H9 (cell line): ENCODE data around the gene TEX48. TPM values are rescaled to one million over a fixed set of nuclear protein-coding genes. Genes with fewer than 3 reads are reported as not detected.

Experiments
- DNase-seq: peaks from one replicate; pipeline ENCODE4 v3.0.0-alpha.2; 2017
- H2AFZ ChIP-seq: one replicate; pipeline ENCODE4 v1.6.1; 2013; ENCODE audit warnings: mild to moderate bottlenecking, low read length, control low read depth, moderate library complexity
- H2AK5ac ChIP-seq: 2 replicates; pipeline ENCODE4 v1.6.1; 2013; ENCODE audit warnings: low read length, control low read depth, mixed read lengths; ENCODE audit not compliant: insufficient read length
- H2BK120ac ChIP-seq: one replicate; pipeline ENCODE4 v1.6.1; 2013; ENCODE audit warnings: low read depth, mild to moderate bottlenecking, low read length, control low read depth, inconsistent platforms; ENCODE audit not compliant: poor library complexity, severe bottlenecking
- H2BK12ac ChIP-seq: 2 replicates; pipeline ENCODE4 v1.6.1; 2013; ENCODE audit warnings: low read length, control low read depth, mixed read lengths, low read depth; ENCODE audit not compliant: insufficient read length
- H2BK15ac ChIP-seq: 2 replicates; pipeline ENCODE4 v1.6.1; 2013; ENCODE audit warnings: low read depth, low read length, control low read depth
- H2BK20ac ChIP-seq: one replicate; pipeline ENCODE4 v1.6.1; 2013; ENCODE audit warnings: low read depth, mild to moderate bottlenecking, low read length, control low read depth, inconsistent platforms; ENCODE audit not compliant: poor library complexity, severe bottlenecking
- H2BK5ac ChIP-seq: 2 replicates; pipeline ENCODE4 v1.6.1; 2013; ENCODE audit warnings: low read length, control low read depth, mixed read lengths; ENCODE audit not compliant: insufficient read length
- H3K14ac ChIP-seq: 2 replicates; pipeline ENCODE4 v1.6.1; 2013; ENCODE audit warnings: low read length, control low read depth; ENCODE audit not compliant: insufficient read depth
- H3K18ac ChIP-seq: 2 replicates; pipeline ENCODE4 v1.6.1; 2013; ENCODE audit warnings: low read depth, mild to moderate bottlenecking, mixed read lengths, low read length, control low read depth; ENCODE audit not compliant: insufficient read length
- H3K23ac ChIP-seq: 2 replicates; pipeline ENCODE4 v1.6.1; 2013; ENCODE audit warnings: low read length, control low read depth, mixed read lengths, low read depth; ENCODE audit not compliant: insufficient read length
- H3K23me2 ChIP-seq: 2 replicates; pipeline ENCODE4 v1.6.1; 2013; ENCODE audit warnings: low read depth, mild to moderate bottlenecking, mixed read lengths, low read length, control low read depth; ENCODE audit not compliant: insufficient read length, poor library complexity, severe bottlenecking
- H3K27ac ChIP-seq: 2 replicates; pipeline ENCODE4 v1.5.1; 2013; ENCODE audit warnings: low read length, control low read depth, mixed read lengths, low read depth; ENCODE audit not compliant: insufficient read length
- H3K27me3 ChIP-seq: 2 replicates; pipeline ENCODE4 v1.6.1; 2013; ENCODE audit warnings: low read length, control low read depth, inconsistent platforms; ENCODE audit not compliant: insufficient read depth
- H3K4ac ChIP-seq: 2 replicates; pipeline ENCODE4 v1.6.1; 2013; ENCODE audit warnings: low read depth, mild to moderate bottlenecking, control low read depth, inconsistent platforms, low read length, moderate library complexity
- H3K4me1 ChIP-seq: 2 replicates; pipeline ENCODE4 v1.6.1; 2013; ENCODE audit warnings: low read length, control low read depth, inconsistent platforms; ENCODE audit not compliant: insufficient read depth
- H3K4me2 ChIP-seq: 2 replicates; pipeline ENCODE4 v1.6.1; 2013; ENCODE audit warnings: low read length, control low read depth, mixed read lengths; ENCODE audit not compliant: insufficient read length, insufficient read depth
- H3K56ac ChIP-seq: 2 replicates; pipeline ENCODE4 v1.6.1; 2013; ENCODE audit warnings: low read depth, mild to moderate bottlenecking, mixed read lengths, low read length, control low read depth; ENCODE audit not compliant: insufficient read length
- H3K79me1 ChIP-seq: 2 replicates; pipeline ENCODE4 v1.6.1; 2013; ENCODE audit warnings: low read depth, mild to moderate bottlenecking, moderate library complexity, low read length, control low read depth, inconsistent platforms; ENCODE audit not compliant: insufficient read depth, poor library complexity, severe bottlenecking
- H3K79me2 ChIP-seq: 2 replicates; pipeline ENCODE4 v1.6.1; 2013; ENCODE audit warnings: low read length, control low read depth, inconsistent platforms; ENCODE audit not compliant: insufficient read depth
- H3K9ac ChIP-seq: 2 replicates; pipeline ENCODE4 v1.6.1; 2013; ENCODE audit warnings: low read length, control low read depth, mixed read lengths; ENCODE audit not compliant: insufficient read length; ENCODE audit errors: extremely low read depth
- H3K9me3 ChIP-seq: one replicate; pipeline ENCODE4 v1.6.1; 2013; ENCODE audit warnings: low read depth, low read length, inconsistent platforms; ENCODE audit not compliant: control insufficient read depth
- H3T11ph ChIP-seq: one replicate; pipeline ENCODE4 v1.6.1; 2013; ENCODE audit warnings: mild to moderate bottlenecking, low read length, control low read depth, inconsistent platforms
- H4K20me1 ChIP-seq: one replicate; pipeline ENCODE4 v1.6.1; 2013; ENCODE audit not compliant: control insufficient read depth, insufficient read length, insufficient read depth
- H4K5ac ChIP-seq: 2 replicates; pipeline ENCODE4 v1.6.1; 2013; ENCODE audit warnings: low read depth, mild to moderate bottlenecking, mixed read lengths, low read length, control low read depth; ENCODE audit not compliant: insufficient read length
- H4K8ac ChIP-seq: replicated peaks from 2 replicates; pipeline ENCODE4 v1.6.1; 2013; ENCODE audit warnings: low read length, control low read depth, mixed read lengths, low read depth; ENCODE audit not compliant: insufficient read length
- H4K91ac ChIP-seq: 2 replicates; pipeline ENCODE4 v1.6.1; 2013; ENCODE audit warnings: low read depth, mild to moderate bottlenecking, moderate library complexity, mixed read lengths, low read length, control low read depth; ENCODE audit not compliant: insufficient read length
- H3K27ac Mint-ChIP-seq, 3 experiments: 2 replicates in 2 of 3; 3 replicates in 1 of 3; pipeline ENCODE4 v1.8.0; 2020 to 2021; ENCODE audit warnings: mixed read lengths in 3 of 3, mild to moderate bottlenecking in 1 of 3, moderate library complexity in 1 of 3
- H3K27me3 Mint-ChIP-seq: 2 replicates; pipeline ENCODE4 v1.8.0; 2021; ENCODE audit warnings: low read depth, mild to moderate bottlenecking, moderate library complexity, mixed read lengths
- H3K36me3 Mint-ChIP-seq, 3 experiments: 2 replicates in 2 of 3; 3 replicates in 1 of 3; pipeline ENCODE4 v1.8.0; 2020 to 2021; ENCODE audit warnings: low read depth in 3 of 3, mixed read lengths in 3 of 3; ENCODE audit not compliant: insufficient read depth in 1 of 3
- H3K4me1 Mint-ChIP-seq, 2 experiments: 2 replicates each; pipeline ENCODE4 v1.8.0; 2020; ENCODE audit warnings: mixed read lengths in 2 of 2
- H3K4me3 Mint-ChIP-seq, 2 experiments: 2 replicates in 1 of 2; 3 replicates in 1 of 2; pipeline ENCODE4 v1.8.0; 2020 to 2021; ENCODE audit warnings: mild to moderate bottlenecking in 2 of 2, mixed read lengths in 2 of 2, moderate library complexity in 1 of 2
- H3K9me3 Mint-ChIP-seq, 2 experiments: 2 replicates in 1 of 2; 3 replicates in 1 of 2; pipeline ENCODE4 v1.8.0; 2020; ENCODE audit warnings: mild to moderate bottlenecking in 2 of 2, mixed read lengths in 2 of 2, moderate library complexity in 1 of 2
- WGBS: extraction: QIAGEN DNeasy Blood & Tissue Kit; methylation state at CpG from one replicate; pipeline ENCODE4 v1.1.7; 2013; ENCODE audit warnings: missing lambda C conversion rate, low lambda C conversion rate, mixed read lengths; ENCODE audit not compliant: insufficient read length; ENCODE audit errors: extremely low coverage; 5-methylcytosine and 5-hydroxymethylcytosine counted together
- total RNA-seq: library from RNA; stranded (reverse); gene quantifications from 2 replicates; pipeline ENCODE4 v1.2.1, GENCODE V29; 2021
- TF ChIP-seq, protein P1 (sequence below): fragments of 200-600 bp; sonication (generic); conservative IDR thresholded peaks from 3 replicates; pipeline ENCODE4 v1.8.0; 2021; ENCODE audit warnings: antibody characterized with exemption, mild to moderate bottlenecking

Gene TEX48
- total RNA-seq, 1 experiment from 2014 or later: not detected

DNA sequence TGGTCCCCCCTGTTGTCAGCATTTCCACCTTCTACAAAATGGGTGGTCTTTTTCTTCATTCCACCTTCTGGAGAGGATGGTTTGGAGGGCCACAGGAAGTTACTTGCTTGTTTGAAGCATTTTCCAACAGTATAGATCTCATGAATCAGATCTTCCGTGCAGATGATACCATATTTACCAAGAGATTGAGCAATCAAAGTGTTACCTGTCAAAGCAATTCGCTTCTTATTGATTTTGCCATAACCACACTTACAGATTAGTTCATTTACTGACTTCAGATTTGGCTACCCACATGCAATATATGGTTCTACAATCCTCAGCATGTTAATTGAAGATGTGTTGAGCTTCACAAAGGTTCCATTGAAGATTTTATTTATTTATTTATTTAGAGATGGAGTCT lies 14.0 kb upstream of the TEX48 start:
- Mint-ChIP-seq H3K36me3 (peaks cover 0 to 4% (median 0%) of the 10 kb centered on the region in 3 experiments; a peak in 1 of 7 replicates), H3K9me3 (peaks cover 4 to 6% of the 10 kb centered on the region in 2 experiments; a peak in 4 of 5 replicates), H3K27me3 (peaks cover 80% of the 10 kb centered on the region), H3K4me1 (peaks cover 6 to 9% of the 10 kb centered on the region in 2 experiments), H3K27ac (no peak overlapping the region), H3K4me3 (no peak overlapping the region)
- no peak overlapping the region for H2BK12ac ChIP-seq
- no peaks in the 10 kb centered on the region for H4K20me1 ChIP-seq
- no peak overlapping the region for H4K91ac ChIP-seq
- WGBS: no CpG with 5 or more reads among the region's 2 CpGs
- no peak overlapping the region for H2BK15ac ChIP-seq
- no peak overlapping the region for H2AFZ ChIP-seq
- DNase-seq: no peak
- H3K23ac ChIP-seq: no peak overlapping the region
- no peak overlapping the region for H3K56ac ChIP-seq
- no peak overlapping the region for H2BK120ac ChIP-seq
- no peak overlapping the region for H4K5ac ChIP-seq
- no peaks in the 10 kb centered on the region for H3K4me1 ChIP-seq
- no peak overlapping the region for H3K4ac ChIP-seq
- H3K79me2 ChIP-seq: no peaks in the 10 kb centered on the region
- H3K27me3 ChIP-seq: no peaks in the 10 kb centered on the region; the same call in 1 of the 2 replicates
- no peak overlapping the region for H3K14ac ChIP-seq
- H3K23me2 ChIP-seq: no peaks in the 10 kb centered on the region
- TF ChIP-seq, protein P1, sequence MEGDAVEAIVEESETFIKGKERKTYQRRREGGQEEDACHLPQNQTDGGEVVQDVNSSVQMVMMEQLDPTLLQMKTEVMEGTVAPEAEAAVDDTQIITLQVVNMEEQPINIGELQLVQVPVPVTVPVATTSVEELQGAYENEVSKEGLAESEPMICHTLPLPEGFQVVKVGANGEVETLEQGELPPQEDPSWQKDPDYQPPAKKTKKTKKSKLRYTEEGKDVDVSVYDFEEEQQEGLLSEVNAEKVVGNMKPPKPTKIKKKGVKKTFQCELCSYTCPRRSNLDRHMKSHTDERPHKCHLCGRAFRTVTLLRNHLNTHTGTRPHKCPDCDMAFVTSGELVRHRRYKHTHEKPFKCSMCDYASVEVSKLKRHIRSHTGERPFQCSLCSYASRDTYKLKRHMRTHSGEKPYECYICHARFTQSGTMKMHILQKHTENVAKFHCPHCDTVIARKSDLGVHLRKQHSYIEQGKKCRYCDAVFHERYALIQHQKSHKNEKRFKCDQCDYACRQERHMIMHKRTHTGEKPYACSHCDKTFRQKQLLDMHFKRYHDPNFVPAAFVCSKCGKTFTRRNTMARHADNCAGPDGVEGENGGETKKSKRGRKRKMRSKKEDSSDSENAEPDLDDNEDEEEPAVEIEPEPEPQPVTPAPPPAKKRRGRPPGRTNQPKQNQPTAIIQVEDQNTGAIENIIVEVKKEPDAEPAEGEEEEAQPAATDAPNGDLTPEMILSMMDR: no peak
- no peak overlapping the region for H3K18ac ChIP-seq
- H3T11ph ChIP-seq: no peak overlapping the region
- H3K79me1 ChIP-seq: no peaks in the 10 kb centered on the region
- H3K4me2 ChIP-seq: no peak overlapping the region
- no peak overlapping the region for H3K27ac ChIP-seq
- no peak overlapping the region for H2AK5ac ChIP-seq
- no peaks in the 10 kb centered on the region for H3K9me3 ChIP-seq
- no peak overlapping the region for H2BK5ac ChIP-seq
- H2BK20ac ChIP-seq: no peak overlapping the region
- no peak overlapping the region for H4K8ac ChIP-seq
- H3K9ac ChIP-seq: no peak overlapping the region
